Testis (tissue), 3 donors: Measurements from ENCODE around the gene TMA7B. TPM values are rescaled to one million over a fixed set of nuclear protein-coding genes. Genes with fewer than 3 reads are reported as not detected.

Source experiments
- DNase-seq: peaks from one replicate; pipeline ENCODE4 v3.0.0-alpha.2; 2019
- H3K27ac ChIP-seq, 2 donors: fragments of 200-600 bp; sonication (generic); one replicate each; pipeline ENCODE4 v1.5.1; 2019
- H3K27me3 ChIP-seq: fragments of 200-600 bp; sonication (generic); one replicate; pipeline ENCODE4 v1.5.1; 2019
- H3K36me3 ChIP-seq: fragments of 200-600 bp; sonication (generic); one replicate; pipeline ENCODE4 v1.5.1; 2017; ENCODE audit warnings: low read depth; ENCODE audit errors: missing control alignments
- H3K4me1 ChIP-seq: fragments of 200-600 bp; sonication (generic); one replicate; pipeline ENCODE4 v1.5.1; 2019
- H3K4me3 ChIP-seq, 2 donors: fragments of 200-600 bp; sonication (generic); one replicate each; pipeline ENCODE4 v1.5.1; 2017 to 2019
- H3K9me3 ChIP-seq: fragments of 200-600 bp; sonication (generic); one replicate; pipeline ENCODE4 v1.5.1; 2017
- POLR2A ChIP-seq: fragments of 450-650 bp; IDR thresholded peaks from one replicate; pipeline ENCODE4 v1.6.1; 2017; ENCODE audit warnings: antibody characterized with exemption, mild to moderate bottlenecking, moderate library complexity
- WGBS, 2 donors: methylation state at CpG; one replicate each; pipeline ENCODE4 v1.1.5; 2018; 5-methylcytosine and 5-hydroxymethylcytosine counted together
- intact Hi-C: fragments of 100-400 bp; cut with DNase I; formaldehyde crosslinking; loops from one replicate; pipeline ENCODE4 v1.15.1; 2023; ENCODE audit warnings: low total_unique reads
- polyA plus RNA-seq: library from polyadenylated mRNA; stranded (reverse); fragments of 350-450 nt; fragmentation: Illumina TruSeq; extraction: RNeasy Lipid Tissue Mini Kit (QIAGEN cat#74804); gene quantifications from one replicate; pipeline ENCODE4 v1.2.3, GENCODE V29; 2014; ENCODE audit warnings: low read depth, low replicate concordance; ENCODE audit not compliant: insufficient read depth
- total RNA-seq, 2 donors: library from RNA; depleted of rRNA; stranded (reverse); fragments of >200 nt; gene quantifications; one replicate each; pipeline ENCODE4 v1.2.3, GENCODE V29; 2016
- TF ChIP-seq, protein P1 (sequence below), 3 experiments: fragments of 450-650 bp in 2 of 3; fragments of 200-600 bp in 1 of 3; sonication (generic) in 1 of 3; IDR thresholded peaks; one replicate each; pipeline ENCODE4 v1.5.1; 2016 to 2019; ENCODE audit warnings: antibody characterized with exemption in 3 of 3, mild to moderate bottlenecking in 2 of 3, moderate library complexity in 1 of 3

The TMA7B gene
- total and polyA plus RNA-seq, 3 donors from 2014 or later: 0.43 to 0.47 TPM; not detected in 1

DNA sequence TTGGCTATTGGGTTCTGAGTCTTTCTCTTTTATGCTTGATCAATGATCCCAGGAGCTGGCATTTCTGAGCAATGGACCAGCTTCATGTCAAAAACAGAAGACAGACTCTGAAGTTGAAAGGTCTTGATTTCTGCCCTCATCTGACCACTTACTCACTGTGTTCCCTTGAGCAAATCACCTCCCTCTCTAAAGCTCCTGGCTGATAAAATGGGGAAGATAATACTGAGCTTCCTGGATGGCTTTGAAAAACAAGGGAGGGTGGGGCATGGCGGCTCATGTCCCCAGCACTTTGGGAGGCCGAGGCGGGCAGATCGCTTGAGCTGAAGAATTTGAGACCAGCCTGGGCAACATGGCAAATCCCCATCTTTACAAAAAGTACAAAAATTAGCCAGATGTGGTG lies 40.9 kb downstream of the TMA7B start:
- TF ChIP-seq, protein P1, sequence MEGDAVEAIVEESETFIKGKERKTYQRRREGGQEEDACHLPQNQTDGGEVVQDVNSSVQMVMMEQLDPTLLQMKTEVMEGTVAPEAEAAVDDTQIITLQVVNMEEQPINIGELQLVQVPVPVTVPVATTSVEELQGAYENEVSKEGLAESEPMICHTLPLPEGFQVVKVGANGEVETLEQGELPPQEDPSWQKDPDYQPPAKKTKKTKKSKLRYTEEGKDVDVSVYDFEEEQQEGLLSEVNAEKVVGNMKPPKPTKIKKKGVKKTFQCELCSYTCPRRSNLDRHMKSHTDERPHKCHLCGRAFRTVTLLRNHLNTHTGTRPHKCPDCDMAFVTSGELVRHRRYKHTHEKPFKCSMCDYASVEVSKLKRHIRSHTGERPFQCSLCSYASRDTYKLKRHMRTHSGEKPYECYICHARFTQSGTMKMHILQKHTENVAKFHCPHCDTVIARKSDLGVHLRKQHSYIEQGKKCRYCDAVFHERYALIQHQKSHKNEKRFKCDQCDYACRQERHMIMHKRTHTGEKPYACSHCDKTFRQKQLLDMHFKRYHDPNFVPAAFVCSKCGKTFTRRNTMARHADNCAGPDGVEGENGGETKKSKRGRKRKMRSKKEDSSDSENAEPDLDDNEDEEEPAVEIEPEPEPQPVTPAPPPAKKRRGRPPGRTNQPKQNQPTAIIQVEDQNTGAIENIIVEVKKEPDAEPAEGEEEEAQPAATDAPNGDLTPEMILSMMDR (IDR thresholded peaks at IDR 0.05): no peak
- no peak for TF ChIP-seq POLR2A
- no peak for DNase-seq
- no peaks in the 10 kb centered on the region for H3K9me3 ChIP-seq
- intact Hi-C loops: no loop called here
- 93 to 94% methylated on average over 4 of the region's 4 CpGs for WGBS, 2 donors
- no peak overlapping the region for H3K27ac ChIP-seq
- H3K4me3 ChIP-seq: no peak overlapping the region
- no peaks in the 10 kb centered on the region for H3K27me3 ChIP-seq
- H3K4me1 ChIP-seq: peaks cover 38% of the 10 kb centered on the region
- no peaks in the 10 kb centered on the region for H3K36me3 ChIP-seq

GRCh38 chr22:40001800-40002577 lies 41.8 kb downstream of the TMA7B start:
- Histone ChIP-seq H3K4me3 (no peak overlapping the region), H3K27ac (no peak overlapping the region), H3K4me1 (peaks cover 30% of the 10 kb centered on the region), H3K36me3 (no peaks in the 10 kb centered on the region), H3K9me3 (no peaks in the 10 kb centered on the region), H3K27me3 (no peaks in the 10 kb centered on the region)
- intact Hi-C loops: no loop called here
- 85 to 87% methylated on average over 11 to 14 of the region's 14 CpGs for WGBS, 2 donors
- no peak for DNase-seq
- no peak for TF ChIP-seq POLR2A
- TF ChIP-seq, protein P1 (IDR thresholded peaks at IDR 0.05): no peak

GRCh38 chr22:40002935-40003715 lies 42.9 kb downstream of the TMA7B start:
- no peak overlapping the region for H3K4me3 ChIP-seq
- intact Hi-C loops: no loop called here
- TF ChIP-seq, protein P1 (IDR thresholded peaks at IDR 0.05): no peak
- peaks cover 18% of the 10 kb centered on the region for H3K4me1 ChIP-seq
- H3K27ac ChIP-seq: no peak overlapping the region
- no peaks in the 10 kb centered on the region for H3K36me3 ChIP-seq
- H3K27me3 ChIP-seq: no peaks in the 10 kb centered on the region
- H3K9me3 ChIP-seq: no peaks in the 10 kb centered on the region
- WGBS, 2 donors: 74 to 89% methylated on average over 5 to 6 of the region's 6 CpGs
- DNase-seq: no peak

DNA sequence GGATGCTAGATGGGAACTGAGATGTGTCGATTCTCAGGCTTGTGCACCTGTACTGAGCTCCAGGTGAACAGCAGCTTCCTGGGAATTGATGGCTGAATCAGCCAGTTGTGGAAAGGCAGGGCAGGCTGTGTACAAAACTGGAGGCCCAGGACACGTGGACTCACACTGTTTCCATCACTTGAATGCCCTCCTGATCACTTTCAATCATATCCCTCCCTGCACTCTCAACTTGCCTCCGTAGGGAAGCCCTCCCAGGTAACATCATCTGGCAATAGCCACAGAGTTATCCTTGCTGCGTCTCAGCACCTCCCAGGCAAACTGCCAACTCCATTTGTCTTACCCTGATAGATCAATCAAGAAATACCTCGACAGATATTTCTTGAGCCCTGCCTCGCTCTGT lies 44.6 kb downstream of the TMA7B start:
- Histone ChIP-seq H3K4me1 (peaks cover 10% of the 10 kb centered on the region), H3K4me3 (no peak overlapping the region), H3K27ac (no peak overlapping the region), H3K36me3 (no peaks in the 10 kb centered on the region), H3K27me3 (no peaks in the 10 kb centered on the region), H3K9me3 (no peaks in the 10 kb centered on the region)
- TF ChIP-seq, protein P1 (IDR thresholded peaks at IDR 0.05): no peak
- TF ChIP-seq POLR2A: no peak
- WGBS, 2 donors: 77 to 91% methylated on average over 6 of the region's 6 CpGs
- intact Hi-C loops: no loop called here
- DNase-seq: no peak
